Stimulated activated CD4-positive, alpha-beta T cell treated with anti-CD3 and anti-CD28 coated beads, Interleukin-1b, Interleukin-23, amount 100 ng/mL, for 4 hours (primary cell): ENCODE measurements around the gene SPA17.

ENCODE experiments used
- DNase-seq, 2 donors: peaks; one replicate each; pipeline ENCODE4 v3.0.0-alpha.2; 2020; ENCODE audit warnings: low read depth in 2 of 2

The SPA17 gene

GRCh38 chr11:124724979-124725718, 51.4 kb downstream of the SPA17 start:
- DNase-seq = no peak

- no peak for DNase-seq
Measured at GRCh38 chr11:124725719-124726105, 52.0 kb downstream of the SPA17 start.

GRCh38 chr11:124727474-124727873, 53.8 kb downstream of the SPA17 start:
- no peak for DNase-seq

DNA sequence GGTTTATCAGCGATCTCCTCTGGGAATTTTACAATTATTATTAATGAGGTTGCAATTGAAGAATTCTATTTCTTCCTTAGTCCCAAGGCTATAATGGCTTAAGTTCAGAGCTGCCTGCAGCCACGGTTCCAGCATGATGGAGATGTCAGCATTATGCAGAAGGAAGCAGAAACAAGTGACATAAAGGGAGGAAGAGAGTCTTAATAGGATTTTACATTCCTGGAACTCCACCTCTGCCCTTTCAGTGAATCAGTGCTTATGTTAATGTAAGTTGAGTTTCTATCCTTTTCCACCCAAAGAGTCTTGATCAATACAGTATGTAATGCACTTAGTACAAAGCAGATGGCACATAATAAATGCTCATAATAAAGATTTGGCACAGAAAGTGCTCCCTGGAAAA, 54.4 kb downstream of the SPA17 start:
- no peak for DNase-seq

GRCh38 chr11:124729571-124729970, 55.9 kb downstream of the SPA17 start:
- DNase-seq = no peak

DNA sequence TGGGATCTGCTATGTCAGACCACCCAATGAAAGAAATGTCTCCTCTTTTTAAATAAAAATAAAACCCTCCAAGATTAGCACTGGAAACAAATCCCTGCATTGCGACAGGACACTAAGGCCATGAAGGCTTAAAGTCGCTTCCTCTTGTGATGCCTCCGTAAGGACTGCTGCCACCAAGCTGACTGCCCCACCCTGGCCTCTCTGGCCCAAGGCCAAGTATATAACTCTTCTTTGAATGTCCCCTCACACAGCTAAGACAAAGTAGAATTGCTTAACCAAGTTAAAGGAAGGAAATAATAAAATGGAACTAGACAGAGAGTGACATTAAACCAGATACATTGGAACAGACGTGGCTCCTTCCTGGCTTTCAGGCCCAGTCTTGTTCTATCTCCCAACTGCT, 58.5 kb downstream of the SPA17 start:
- no peak for DNase-seq

- DNase-seq = no peak
Measured at GRCh38 chr11:124736736-124737135, 63.0 kb downstream of the SPA17 start.

DNA sequence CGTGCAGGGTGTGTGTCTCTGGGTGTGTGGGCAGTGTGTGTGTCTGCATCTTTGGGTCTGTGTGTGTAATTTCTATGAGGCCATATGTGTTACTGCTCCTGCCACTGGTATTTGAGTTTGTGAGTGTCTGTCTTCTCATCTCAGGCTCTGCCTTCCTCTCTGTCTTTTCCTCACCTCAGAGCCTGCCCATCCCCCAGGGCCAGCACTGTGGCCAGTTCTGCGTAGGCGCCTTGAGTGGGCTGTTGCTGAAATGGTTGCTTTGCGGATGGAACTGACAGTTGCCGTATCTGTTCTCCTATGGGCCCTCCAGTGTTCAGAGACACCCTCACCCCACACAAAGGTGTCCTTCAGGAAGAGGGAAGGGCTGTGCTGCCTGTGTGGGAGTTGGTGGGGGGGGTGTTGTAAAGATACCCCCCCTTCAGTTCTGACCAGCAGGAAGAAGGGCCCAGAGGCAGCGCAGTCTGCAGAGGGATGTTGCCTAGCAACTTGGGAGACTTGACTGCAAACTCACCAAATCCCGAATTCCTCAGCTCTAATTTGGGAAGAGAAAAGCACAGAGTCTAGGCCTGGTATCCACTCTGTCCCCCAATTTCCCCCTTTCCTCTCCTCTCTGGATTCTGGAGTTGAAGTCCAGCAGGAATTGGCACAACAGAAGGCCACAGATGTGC, 64.1 kb downstream of the SPA17 start:
- DNase-seq = no peak

DNA sequence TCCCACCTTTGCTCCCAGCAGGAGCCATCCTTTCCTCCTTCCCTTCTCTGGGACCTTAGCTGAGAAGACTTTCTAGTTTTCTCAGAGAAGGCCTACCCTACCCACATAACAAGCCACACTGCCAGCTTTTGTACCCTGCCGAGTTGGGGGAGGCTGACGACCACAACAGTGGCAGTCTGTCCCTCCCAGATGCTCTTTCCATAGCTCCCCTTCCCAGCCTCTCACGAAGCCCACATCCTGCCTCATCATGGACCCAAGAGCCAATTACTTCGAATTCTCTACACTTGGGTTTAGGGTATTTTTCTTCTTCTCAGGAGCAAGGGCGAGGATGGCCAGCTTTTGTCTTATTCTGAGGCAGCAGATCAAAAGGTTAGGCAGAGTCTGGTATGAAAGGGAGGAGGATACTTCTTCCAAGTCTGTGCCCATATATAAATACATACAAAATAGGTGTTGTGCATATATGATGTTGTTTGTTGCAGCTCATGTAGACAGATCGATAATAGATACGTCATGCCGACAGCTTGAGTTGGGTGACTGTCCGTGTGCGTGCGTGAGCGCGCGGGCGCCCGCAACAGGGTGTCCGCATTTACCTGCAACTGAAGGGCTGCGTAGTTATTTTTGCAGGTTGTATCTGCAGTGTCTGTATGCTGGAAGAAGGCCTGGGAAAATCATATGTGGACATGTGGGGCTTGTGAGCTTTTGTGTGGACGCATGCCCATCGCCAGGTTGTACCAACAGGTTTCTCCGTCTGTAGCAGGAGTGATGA, 65.2 kb downstream of the SPA17 start:
- DNase-seq = no peak

DNA sequence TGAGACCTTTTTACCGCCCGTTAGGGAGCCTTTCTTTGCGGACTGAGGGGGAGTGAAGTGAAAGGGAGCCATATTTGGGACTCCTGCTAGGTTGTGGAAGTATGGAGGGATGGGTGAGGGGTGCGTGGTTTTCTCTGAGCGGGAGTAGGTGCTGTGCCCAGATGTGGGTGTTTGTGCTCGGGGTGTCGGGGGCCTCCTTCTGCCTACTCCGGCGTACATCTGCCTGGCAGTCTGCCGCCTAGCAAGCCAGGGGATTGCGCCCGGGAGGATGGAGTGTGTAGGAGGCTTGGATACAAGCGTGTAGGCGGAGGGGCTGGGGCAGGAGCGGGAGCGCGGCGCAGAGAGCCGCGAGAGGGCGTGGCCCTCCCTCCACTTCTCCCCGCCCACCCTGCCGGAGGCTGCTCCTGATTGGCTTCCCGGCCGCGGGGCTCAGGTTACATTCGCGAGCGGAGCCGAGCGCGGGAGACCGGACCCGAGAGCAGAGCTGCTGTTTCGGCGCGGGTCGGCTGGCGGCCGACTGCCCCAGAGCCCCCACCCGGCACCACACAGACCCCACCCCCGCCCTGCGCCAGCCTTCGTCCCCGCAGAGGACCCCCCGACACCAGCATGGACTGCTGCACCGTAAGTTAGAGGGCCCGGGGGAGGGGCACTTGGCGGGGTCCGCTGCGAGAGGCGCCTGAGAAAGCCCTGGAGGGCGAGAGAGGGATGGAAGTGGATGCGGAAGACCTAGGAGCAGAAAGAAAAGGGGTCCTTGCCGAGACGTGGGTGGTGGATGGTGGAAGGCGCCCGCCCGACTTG, 66.0 kb downstream of the SPA17 start, which contains the start of gene NRGN:
Gene NRGN (plus strand): TSS at position 464 of the 798 bp plus-strand sequence. CDS start 143 bp downstream, at position 607.
- DNase-seq = peak; percentile 71 to 74

DNA sequence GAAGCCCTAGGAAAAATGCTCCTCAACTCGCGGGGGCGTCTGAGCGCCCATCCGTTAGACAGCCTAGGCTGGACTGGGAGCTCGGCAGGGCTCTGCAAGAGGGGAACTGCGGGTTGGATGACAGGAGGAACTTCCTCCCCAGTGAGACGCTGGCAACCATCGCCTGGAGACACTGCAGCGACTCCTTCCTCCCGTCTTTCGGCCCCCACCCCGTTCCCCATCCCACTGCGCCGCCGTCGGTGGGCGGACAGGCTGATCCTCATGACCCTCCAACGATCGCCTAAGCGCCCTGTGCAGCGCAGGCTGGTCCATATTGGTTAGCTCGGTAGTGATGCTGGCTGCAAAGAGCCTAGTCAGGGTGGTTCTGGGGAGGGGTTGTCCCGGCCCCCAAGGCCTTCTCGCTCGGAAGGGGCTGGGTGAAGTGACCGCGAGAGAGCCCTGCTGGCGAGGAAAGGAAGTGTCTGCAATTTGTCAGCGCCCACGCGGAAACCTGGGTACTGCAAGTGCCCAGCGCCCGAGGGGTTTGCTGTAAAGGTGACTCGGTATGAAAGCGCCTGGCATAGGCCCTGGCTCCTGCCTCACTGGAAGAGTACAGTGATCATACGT, 66.7 kb downstream of the SPA17 start:
- peak; percentile 30 to 38 for DNase-seq

- no peak for DNase-seq
Measured at GRCh38 chr11:124742555-124742954, 68.9 kb downstream of the SPA17 start.

DNA sequence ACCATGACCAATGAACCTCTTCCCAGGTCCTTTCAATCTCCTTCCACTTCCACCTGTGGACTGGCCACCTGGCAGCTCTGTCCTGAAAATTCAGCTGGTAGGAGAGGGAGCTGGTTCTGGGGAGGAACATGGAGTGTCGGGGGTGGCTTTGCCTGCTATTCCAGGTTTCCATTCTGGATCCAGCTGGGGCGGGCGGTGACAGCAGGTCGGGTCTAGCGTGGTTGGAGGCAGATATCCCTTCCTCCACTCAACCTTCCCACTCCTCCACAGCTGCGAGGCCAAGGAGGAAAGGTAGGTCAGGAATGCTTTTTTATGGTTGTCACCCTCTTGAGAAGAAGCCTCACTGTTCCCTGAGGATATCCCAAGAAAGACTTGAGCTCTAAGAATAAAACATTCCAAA, 69.3 kb downstream of the SPA17 start:
- DNase-seq = no peak

DNA sequence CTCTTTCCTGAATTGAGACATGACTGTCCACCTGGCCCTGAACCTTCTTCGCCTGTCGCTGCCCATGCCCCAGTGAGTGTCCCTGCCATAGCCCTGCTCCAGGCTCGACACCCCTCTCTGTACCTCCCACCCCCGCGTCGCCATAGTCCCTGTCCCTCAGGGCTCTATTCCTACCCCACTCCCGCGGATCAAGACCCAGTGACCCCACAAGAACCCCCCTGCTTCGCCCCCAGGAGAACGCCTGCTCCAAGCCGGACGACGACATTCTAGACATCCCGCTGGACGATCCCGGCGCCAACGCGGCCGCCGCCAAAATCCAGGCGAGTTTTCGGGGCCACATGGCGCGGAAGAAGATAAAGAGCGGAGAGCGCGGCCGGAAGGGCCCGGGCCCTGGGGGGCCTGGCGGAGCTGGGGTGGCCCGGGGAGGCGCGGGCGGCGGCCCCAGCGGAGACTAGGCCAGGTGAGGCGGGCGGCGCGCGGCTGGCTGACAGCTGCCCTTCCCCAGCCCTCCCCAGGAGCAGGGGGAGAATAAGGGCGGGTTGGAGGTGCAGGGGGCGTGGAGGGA, 71.6 kb downstream of the SPA17 start:
- DNase-seq = no peak

GRCh38 chr11:124745835-124746620, 72.3 kb downstream of the SPA17 start:
- peak in 1 of 2 donors; percentile 26 for DNase-seq

GRCh38 chr11:124746621-124747243, 73.0 kb downstream of the SPA17 start:
- DNase-seq = peak; percentile 67 to 71
